ENCODE measurements around the gene FGD6.
A peak's percentile ranks its signal among the peaks of the same experiment; 100 is the strongest.

The FGD6 gene

DNA sequence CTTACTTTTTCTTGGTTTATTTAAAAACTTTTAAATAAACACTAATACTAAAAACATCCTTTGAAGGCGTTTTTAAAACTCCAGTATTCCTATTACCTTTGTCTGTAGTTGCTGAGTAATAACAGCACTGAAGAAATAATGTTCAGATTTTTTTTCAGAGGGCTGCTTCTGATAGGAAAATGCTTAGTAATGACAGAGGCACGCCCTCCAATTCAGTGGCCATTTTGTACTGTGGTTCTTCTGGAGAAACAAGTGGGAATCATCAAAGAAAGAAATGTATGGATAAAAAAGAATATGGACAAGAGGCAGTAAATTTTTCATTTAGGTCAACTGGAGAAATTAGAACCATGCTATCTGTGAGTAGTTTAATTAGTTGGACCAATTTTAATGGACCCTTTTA is 13.9 kb upstream of the FGD6 start:
- no peak for DNase-seq

GRCh38 chr12:95230313-95230712 is 13.0 kb upstream of the FGD6 start:
- no peak for DNase-seq

DNA sequence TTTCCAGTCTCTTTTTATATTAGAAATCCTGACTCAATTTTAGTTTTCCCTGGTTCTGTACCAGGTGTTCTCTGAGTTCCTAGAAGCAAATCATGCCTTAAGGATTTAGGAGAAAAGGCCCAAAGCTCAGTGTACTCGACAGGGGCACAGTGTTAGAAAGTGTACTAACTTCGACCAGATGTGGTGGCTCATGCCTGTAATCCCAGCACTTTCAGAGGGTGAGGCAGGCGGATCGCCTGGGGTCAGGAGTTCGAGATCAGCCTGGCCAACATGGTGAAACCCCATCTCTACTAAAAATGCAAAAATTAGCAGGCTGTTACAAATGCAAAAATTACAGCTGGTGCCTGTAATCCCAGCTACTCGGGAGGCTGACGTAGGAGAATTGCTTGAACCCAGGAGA is 12.4 kb upstream of the FGD6 start:
- no peak for DNase-seq

- DNase-seq, result no peak
These were observed 11.3 kb upstream of the FGD6 start for GRCh38 chr12:95228617-95229016.

DNA sequence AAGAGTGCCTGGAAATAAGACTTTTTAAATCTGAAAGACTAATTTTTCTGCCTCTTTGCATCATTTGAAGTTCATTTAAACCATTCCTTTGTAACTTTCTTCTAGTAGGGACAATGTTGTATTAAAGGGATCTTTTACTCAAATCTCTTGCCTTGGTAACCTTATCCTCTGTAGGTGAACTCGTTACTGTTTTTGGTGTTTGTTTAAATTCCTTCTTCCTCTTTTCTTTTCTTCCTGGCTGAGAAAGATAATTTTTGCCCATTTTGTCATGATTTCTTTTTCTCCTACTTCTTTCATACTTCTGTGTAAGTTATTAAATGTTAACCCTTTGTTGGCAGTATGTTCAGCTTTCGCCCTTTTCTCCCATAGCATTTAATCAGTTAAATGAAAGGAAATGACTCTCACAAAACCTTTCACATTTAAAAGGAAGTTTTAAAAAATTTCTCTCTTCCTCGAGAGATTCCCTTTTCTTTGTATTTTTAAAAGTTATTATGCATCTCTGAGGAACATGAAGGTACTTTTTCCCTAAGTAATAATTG is 10.6 kb upstream of the FGD6 start:
- no peak for DNase-seq

GRCh38 chr12:95225645-95226212 is 8.5 kb upstream of the FGD6 start:
- DNase-seq, result no peak

DNA sequence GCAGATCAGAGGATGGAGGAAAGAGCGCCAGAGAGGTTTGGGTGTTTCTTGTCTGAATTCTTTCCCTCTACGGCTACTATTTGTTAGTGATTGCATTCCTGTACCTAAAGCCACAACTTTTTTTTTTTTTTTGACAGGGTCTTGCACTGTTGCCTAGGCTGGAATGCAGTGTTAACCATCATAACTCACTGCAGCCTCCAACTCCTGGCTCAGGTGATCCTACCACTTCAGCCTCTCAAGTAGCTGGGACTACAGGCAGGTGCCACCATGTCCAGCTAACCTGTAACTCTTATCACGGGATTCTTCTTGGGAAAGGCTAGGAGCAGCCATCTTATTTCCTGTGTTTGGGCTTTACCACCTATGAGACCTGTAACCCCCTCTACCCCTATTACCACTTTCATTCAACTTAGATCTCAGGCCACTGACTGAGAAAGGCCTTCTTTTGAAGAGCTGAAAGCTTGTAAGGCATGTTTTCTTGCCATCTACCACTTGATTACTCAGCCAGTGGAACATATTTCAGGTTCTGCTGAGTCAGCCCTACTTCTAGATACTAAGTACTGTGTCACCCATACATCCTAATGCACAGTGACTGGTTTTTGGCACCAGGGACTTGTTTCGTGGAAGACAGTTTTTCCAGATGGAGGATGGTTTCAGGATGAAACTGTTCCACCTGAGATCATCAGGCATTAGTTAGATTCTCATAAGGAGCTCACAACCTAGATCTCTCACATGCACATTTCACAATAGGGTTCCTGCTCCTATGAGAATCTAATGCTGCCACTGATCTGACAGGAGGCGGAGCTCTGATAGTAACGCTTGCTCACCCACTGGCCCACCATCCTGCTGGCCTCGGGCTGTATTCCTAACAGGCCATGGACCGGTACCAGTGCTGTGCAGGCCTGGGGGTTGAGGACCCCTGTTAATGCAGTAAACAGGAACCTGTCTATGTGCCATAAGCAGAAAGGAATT is 7.2 kb upstream of the FGD6 start:
- DNase-seq, result peak; percentile 20

DNA sequence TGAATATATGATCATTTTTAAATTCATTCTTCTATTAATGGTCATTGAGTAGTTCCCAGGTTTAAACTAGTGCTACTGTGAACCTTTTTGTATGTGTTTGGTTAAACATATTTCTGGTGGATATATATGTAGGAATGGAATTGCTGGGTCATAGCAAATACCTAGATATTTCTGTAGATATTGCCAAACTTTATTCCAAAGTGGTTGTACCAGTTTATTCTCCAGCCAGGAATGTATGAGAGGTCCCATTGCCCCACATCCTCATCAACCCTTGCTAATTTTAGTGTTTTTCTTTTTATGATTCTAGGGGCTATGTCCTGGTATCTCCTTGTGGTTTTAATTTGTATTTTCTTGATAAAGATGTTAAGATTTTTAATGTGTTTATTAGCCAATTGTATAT is 3.5 kb upstream of the FGD6 start:
- no peak for DNase-seq

GRCh38 chr12:95220190-95220589 is 2.9 kb upstream of the FGD6 start:
- no peak for DNase-seq

DNA sequence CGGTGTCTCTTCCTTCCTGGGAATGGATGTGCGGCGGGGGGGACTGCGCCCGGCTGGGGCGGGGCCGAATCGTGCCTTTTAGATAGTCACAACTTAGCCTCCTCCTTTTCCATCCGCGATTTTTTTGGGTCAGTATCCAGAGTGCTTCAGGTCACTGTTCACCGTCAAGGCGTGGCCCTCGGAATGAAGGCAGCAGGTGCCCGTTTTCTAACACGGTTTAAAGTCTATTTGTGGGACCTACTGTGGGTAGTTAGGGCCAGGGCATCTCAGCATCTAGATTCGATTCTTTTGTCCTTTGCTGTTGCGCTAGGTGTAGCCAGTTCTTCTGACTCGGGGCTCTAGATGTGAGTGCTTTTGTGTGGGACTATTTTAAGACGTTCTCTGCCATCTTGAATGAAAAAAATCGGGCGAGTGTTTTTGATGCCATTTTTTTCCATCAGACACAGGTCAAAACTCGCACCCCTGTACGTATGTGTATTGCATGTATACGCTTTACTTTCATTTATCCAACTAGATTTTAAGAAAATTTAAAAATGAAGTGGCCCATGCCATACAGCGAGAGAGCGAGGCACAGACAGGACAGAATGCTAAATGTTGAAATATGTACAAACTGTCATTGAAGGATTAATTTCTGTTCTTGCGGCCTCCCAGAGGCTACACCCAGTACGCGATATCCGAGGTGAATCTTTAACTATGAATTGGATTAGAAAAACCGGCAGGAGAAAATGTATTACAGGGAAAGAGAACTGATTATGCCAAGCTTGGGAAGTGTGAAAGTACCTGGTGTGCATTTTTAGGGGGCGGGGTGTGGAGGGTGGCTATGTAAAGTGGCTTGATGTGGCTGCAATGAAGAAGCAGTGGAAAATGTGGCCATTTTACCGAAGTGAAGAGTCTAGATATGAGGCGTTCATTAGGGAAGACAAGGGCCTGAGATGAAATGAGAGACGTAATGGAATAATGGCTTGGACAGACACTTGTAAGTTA is 1.2 kb upstream of the FGD6 start:
- peak; percentile 68 for DNase-seq

- DNase-seq, result no peak
These were observed 423 bp downstream of the FGD6 start for GRCh38 chr12:95216711-95217376.

GRCh38 chr12:95215949-95216348 is 1.3 kb downstream of the FGD6 start:
- DNase-seq, result no peak

DNA sequence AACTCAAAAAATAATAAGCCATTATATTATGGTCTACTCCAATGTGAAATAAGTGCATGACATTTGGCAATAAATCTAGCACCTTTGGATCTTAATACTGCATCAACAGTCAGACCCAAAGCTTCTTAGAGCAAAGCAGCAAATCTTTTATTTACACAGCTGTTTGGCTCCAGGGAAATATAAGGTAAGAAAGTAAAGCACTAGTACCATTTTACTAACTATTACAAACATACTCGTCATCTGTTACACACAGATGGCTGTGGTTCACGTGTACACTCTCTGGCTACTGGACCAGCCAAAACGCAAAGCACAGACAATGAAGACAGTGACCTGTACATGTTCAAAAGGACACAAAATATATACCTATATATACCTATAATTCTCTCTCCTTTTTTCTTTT is 2.8 kb downstream of the FGD6 start:
- DNase-seq, result no peak

DNA sequence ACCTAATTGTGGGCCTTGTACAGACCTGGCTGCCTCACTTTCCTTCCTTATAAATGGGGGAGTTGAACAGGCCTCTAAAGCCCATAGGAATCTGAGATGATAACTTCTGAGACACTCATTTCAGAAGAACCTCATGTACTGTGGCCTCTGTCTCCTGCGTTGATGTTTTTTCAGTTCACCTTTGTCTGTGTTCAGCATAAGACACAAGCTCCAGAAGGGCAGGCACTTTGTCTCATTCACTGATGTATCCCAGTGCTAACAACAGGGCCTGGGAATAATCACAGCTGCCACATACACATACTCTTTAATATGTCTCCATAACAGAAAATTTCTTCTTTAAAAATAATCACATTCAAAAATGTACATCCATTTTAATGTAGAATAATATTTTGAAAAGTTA is 3.3 kb downstream of the FGD6 start:
- no peak for DNase-seq

- DNase-seq, result no peak
These were observed 4.1 kb downstream of the FGD6 start for GRCh38 chr12:95213119-95213518.

DNA sequence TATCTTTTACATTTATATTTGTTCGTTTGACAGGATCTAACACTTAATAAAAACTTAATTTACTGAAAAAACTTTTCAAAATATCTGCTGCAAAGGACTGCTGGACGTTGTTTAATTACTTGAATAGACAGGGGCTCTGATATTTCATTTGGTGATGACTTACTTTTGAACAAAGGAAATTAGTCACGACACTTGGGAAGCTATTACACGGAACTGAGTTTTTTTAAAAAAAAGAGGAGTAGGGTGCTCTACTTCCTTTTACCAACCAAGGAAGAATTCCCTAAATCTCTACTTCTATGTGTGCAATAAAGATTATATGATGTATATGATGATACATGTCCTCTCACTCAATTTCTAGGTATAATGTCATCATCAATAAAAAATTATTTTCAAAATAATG is 4.7 kb downstream of the FGD6 start:
- no peak for DNase-seq

GRCh38 chr12:95208678-95209077 is 8.6 kb downstream of the FGD6 start:
- DNase-seq, result no peak

- DNase-seq, result no peak
These were observed 9.9 kb downstream of the FGD6 start for GRCh38 chr12:95207407-95207806.

GRCh38 chr12:95206916-95207315 is 10.4 kb downstream of the FGD6 start:
- no peak for DNase-seq

GRCh38 chr12:95205685-95206084 is 11.6 kb downstream of the FGD6 start:
- DNase-seq, result no peak

DNA sequence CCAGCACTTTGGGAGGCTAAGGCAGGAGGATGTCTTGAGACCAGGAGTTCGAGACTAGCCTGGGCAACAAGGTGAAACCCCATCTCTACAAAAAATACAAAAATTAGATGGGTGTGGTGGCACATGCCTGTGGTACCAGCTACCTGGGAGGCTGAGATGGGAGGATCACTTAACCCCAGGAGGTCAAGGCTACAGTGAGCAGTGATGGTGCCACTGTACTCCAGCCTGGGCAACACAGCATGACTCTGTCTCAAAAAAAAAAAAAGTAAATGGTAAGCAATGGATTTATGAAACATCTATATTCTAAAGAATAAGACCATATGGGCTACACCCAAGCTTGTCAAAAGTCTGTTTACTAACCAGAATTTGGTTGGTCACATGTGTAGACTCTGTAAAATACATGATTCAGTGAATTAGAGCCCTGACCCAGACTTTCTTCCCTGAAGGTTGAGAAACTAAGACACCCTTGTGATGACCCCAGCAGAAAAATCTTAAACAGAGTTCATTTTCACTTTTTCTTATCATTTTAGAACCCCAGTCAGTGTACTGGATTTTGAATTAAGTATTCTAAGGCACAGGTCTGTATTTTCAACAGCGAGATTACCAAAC is 12.1 kb downstream of the FGD6 start:
- no peak for DNase-seq

All from stimulated activated CD4-positive, alpha-beta T cell treated with anti-CD3 and anti-CD28 coated beads, Interleukin-15, amount 100 ng/mL, for 24 hours (primary cell).